H4 (cell line): ENCODE results near the gene CANT1. TPM values are rescaled to one million over a fixed set of nuclear protein-coding genes. Genes with fewer than 3 reads are reported as not detected.
"Not testable (repeated sequence)": the region's sequence is repeated elsewhere in the genome, so short reads cannot be mapped to it uniquely, and the experiment has no call there.

Experiments used
- DNase-seq: peaks from one replicate; pipeline ENCODE4 v3.0.0-alpha.2; 2015; ENCODE audit warnings: low spot score
- total RNA-seq: library from RNA; depleted of rRNA; stranded (reverse); fragments of >200 nt; shearing (Covaris generic); gene quantifications from 2 replicates; pipeline ENCODE4 v1.2.3, GENCODE V29; 2014; rRNA removed

Gene CANT1
- total RNA-seq, 1 experiment from 2014 or later, result 56.9 TPM

DNA sequence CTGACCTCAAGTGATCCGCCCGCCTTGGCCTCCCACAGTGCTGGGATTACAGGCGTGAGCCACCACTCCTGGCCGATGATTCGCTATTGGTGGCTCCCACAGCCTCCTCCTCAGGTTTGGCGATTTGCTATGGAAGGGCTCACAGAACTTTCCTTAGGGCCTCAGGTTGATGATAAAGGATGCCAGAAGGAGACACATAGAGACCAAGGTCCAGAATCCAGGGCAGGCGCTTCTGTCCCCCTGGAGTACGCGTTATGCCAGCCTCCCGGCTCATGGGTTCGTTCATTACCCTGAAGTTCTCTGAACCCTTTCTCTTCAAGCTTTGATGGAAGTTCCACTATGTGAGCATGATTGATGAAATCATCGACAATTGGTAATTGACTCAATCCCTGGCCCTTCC lies 49.8 kb downstream of the CANT1 start:
- no peak for DNase-seq

DNA sequence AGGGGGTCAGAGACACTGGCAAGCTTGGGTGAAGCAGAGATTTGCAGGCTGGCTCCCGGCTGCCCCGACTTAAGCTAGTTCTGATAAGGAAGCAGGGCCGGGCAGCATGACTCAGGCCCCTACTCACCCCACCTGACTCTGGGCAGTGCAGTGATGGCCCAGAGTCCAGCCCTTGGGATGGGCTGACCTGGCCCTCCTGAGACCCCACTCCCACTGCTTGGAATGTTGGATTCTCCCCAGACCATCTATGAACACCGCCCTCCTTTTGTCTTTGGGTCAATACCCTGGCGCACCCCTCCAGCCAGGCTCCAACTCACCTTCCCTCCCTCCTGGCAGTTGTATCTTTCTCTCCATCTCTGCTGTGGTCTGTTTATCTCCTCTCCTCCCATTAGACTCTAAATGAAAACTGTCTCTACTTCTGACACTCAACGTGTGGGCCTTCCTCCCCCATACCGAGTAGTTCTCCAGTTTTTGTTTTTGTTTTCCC lies 50.9 kb downstream of the CANT1 start:
- no peak for DNase-seq

DNA sequence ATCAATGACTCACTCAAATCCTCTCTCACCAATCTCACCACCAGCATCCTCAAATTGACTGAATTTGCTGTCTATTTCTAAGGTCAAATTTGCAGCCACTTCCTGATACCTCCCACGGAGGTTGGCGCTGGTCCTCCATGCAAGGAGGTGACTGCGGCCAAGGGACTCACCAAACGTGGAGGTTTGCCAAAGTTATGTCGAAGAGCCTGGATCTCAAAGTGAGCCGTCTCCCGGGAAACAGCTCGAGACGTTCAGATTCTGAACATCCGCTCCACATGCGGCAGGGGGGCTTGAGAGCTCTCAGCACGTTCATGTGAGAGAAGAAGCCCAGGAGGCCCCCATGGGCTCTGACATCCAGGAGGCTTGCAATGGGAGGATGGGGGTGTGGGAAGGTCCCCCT lies 52.4 kb downstream of the CANT1 start:
- DNase-seq, result no peak

DNA sequence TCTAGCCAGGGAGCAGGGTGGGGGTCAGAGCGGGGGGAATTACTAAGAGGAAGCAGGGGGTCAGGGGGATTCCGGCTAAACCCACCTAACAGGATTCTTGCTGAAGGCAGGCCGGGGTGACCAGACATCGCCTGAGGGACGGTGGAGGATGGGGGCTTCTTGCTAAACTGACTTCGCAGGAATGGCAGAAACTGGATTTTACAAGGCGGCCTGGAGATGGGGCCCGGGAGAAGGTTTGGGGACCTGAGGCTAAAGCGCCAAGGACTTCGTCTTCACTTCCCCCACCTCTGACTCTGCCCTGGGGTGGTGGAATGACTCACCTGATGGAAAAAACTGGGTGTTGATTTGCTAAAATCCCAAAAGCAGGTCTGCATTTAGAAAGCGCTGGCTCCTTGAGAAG lies 53.3 kb downstream of the CANT1 start:
- no peak for DNase-seq

DNA sequence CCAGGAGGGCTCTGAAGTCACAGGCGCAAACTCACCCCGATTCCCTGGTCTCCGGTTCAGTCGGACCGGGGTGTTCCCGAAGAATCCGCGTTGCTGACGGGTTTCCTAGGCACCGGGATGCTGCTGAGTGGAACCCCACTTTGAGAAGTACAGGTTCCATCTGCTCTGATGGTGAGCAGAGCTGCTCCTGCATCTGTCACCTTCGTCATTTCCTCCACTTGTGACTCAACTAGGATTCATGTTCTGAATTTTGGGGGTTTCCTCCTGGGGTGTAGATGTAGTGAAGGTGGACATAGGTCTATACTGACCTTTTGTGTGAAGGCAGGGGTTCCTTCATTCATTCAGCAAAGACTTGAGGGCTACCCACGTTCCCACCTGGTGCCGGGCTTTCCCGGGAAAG lies 54.9 kb downstream of the CANT1 start:
- no peak for DNase-seq

DNA sequence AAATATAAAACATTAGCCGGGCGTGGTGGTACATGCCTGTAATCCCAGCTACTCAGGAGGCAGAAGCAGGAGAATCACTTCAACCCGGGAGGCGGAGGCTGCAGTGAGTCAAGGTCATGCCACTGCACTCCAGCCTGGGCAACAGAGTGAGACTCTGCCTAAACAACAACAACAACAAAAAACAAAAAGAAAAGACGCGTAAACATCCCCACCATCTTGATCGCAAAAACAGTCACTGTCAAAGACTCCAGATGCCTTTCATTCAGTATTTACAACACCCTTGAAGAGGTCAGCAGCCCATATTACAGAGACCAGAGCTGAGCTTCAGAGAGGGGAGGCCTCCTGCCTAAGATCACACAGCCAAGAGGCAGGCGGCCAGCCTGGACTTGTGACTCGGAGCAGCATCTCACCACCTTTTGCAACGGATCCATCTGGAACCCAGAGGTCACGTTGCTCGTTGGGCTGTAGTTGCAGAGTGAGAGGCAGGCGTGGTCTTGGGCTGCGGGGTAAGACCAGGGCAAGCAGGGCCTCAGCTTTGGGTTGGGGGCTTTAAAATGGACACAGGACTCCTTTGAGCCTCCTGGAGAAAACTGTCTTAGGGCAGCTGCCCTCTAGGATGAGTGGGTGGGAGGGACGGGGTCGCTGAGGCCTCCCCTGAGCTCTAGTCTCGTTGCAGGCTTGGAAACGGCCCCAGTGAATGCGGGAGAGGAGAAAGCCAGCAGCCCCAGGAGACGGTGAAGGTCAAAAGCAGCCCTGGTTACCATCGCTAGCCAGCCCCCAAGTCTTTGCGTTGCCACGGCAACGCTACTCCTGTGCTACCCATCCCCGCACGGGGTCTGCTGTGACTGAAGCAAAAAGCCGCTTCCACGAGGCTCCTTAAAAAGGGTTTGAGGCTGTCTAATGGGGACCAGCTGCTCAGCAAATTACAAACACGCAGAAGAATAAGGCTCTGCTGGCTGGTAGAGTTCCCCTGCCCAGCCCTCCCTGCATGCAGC lies 55.9 kb downstream of the CANT1 start:
- DNase-seq, result no peak

DNA sequence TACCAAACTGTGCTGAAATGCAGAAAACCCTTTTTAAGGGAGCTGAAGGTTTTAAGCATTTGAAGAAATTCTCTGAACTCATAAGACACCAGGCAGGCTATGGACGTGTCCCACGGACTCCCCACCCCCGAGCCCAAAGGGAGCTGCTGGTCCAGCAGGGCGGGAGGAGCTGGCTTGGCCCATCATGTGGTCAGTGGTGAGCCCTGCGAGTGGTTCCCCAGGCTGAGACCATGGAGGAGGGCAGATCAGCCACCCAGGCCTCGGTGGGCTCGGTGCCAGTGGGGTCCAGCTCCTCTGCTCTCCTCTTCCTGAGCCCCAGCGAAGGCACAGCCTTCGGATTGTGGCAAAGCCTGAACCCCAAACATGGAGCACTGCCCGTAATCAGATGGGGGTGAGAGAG lies 56.9 kb downstream of the CANT1 start:
- no peak for DNase-seq

DNA sequence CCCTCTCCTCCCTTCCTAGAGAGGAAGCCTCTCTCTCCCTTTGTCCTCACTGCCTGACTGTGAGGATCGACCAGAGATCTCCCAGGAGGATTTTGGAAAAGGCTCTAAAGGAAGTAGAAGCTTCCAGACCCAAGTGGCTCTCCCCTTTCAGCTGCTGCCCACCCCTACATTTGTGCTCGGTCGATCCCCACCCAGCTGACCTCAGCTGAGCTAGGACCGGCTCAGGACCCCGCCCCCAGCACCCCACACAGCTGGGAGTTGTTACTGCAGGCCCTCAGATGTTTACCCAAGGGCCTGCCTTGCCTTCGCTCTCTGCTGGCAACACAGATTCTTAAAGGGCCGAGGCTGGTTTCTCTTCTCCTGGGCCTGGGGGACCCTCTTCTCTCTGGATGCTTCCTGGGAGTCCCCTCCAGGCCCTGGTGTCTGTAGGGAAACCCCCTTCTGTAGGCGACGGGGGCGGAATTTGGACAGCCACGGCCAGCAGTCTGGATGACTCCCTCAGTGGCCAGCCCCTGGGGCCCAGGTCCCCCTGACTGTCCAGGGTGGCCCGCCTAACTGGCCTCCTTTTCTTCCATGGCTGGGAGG lies 57.5 kb downstream of the CANT1 start:
- DNase-seq, result no peak

DNA sequence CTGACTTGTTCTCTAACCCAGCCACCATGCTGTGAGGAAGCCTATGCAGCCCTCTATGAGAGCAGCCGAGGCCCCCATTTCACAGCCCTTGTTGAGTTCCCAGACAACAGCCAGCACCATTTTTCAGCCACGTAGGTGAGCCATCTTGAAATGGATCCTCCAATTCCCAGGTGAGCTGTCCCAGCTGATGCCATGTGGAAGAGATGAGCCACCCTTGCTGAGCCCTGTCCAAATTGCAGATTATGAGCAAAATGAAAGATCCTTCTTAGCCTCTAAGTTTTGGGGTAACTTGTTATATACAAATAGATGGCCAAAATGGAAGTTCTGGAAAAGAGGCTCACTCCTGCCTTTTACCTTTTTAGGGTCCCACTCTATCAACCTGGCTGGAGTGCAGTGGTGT lies 58.7 kb downstream of the CANT1 start:
- DNase-seq, result no peak

DNA sequence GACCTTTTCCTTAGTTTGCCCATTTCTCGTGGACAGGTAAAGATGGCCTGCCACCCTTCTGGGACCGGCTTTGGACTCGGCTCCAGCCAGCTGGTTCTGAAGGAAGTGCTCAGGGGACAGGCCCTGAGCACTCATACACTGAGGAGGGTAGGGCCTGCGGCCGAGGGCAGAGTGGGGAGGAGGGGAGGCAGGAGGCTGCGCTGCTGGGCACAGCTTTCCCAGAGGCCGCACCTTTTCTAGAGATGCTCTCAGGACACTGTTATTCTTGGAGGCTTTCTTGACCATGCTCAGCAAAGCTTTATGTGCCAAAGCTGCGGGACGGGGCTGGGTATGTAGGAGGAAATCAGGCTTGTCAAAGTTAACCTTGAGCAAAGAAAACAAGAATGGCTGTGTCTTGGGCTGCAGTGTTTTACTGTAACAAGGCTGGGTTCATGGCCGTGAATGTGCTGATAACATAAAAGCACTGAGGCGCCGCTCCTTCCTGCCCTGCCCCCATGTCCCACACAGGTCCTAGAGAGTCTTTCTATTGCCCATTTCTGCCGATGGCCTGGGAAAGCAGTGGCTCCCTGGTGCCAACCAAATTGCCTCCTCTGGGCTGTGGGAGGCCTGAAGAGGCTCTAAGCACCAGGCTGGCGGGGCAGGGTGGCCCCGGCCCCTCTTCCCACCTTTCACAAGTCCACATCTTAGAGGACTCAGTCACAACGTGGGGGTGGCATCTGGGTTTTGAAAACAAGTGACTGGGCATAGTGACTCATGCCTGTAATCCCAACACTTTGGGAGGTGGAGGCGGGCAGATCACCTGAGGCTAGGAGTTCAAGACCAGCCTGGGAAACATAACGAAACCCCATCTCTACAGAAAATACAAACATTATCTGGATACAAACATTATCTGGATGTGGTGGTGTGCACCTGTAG lies 62.1 kb downstream of the CANT1 start:
- no peak for DNase-seq

DNA sequence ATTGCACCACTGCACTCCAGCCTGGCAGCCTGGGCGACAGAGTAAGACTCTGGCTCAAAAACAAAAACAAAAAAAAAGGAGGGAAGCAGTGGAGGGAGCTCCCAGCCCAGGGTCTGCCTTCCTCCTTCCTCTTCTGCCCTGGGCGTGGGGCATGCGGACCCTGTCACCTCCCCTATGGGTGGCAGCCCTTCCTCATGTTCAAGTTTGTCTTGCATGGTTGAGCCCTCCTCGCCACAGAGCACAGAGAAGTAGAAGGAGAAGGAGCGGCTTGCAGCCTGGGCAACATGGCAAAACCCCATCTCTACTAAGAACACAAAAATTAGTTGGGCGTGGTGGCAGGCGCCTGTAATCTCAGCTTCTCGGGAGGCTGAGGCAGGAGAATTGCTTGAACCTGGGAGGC lies 62.9 kb downstream of the CANT1 start:
- DNase-seq, result no peak

DNA sequence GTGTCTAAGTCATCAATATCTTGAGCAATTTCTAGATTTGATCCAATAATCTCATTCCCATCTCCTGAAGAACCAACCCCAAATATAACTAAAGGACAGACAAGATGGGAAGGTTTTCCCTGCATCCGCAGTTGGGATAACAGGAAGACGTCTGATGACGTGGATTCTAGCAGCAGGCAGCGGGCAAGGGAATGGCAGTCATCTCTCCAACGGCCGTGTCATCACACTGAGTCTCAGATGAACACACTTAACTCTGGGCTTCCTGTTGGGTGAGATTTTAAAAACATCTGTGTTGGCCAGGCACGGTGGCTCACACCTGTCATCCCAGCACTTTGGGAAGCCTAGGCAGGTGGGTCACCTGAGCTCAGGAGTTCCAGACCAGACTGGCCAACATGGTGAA lies 63.4 kb downstream of the CANT1 start:
- DNase-seq, result no peak

DNA sequence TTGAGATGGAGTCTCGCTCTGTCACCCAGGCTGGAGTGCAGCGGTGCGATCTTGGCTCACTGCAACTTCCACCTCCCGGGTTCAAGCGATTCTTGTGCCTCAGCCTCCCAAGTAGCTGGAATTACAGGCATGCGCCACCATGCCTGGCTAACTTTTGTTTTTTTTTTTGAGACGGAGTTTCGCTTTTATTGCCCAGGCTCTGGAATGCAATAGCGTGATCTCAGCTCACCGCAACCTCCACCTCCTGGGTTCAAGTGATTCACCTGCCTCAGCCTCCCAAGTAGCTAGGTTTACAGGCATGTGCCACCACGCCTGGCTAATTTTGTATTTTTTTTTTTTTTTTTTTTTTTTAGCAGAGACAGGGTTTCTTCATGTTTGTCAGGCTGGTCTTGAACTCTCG lies 64.1 kb downstream of the CANT1 start:
- DNase-seq, result not testable (repeated sequence)

DNA sequence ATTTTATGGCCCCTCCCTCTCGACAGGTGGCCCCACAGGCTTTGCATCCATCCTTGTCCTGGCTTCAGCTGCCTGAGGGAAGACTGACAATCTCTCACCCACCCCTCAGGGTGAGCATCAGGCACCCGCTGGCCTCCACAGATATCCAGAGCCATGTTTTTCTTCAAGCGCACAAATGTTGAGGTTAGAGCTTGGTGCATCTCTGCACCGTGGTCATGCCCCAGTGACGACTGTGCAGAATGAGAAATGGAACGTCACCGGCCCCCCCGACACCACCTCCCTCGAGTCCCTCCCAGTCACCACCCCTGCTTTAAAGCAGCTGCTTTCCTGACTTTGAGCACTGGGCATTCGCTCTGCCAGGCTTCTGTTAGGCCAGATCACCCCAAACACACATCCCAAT lies 64.6 kb downstream of the CANT1 start:
- DNase-seq, result no peak

DNA sequence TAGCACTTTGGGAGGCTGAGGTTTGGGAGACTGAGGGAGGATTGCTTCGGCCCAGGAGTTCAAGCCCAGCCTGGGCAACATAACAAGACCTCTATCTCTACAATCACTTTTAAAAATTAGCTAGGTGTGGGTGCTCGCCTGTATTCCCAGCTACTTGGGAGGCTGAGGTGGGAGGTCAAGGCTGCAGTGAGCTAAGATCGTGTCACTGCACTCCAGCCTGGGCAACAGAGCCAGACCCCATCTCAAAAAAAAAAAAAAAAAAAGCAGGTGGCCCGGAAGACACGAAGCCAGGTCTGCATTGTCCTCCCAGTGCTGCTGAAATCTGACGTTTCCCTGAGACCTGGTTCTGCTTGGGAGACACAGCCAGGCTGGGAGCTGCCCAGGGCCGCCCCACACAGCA lies 65.5 kb downstream of the CANT1 start:
- DNase-seq, result no peak

Other genes with a start within 250 kb of the CANT1 start
- gene CYTH1, start 227.5 kb downstream of the CANT1 start, total RNA-seq, result 8.0 and 9.7 TPM in 2 replicates
- gene USP36, start 168.9 kb downstream of the CANT1 start, total RNA-seq, result 14.3 and 20.4 TPM in 2 replicates
- gene CEP295NL, start 106.6 kb downstream of the CANT1 start, total RNA-seq, result not detected in 2 replicates
- 59.0 and 73.3 TPM in 2 replicates for gene TIMP2, start 84.4 kb downstream of the CANT1 start, total RNA-seq
- gene LGALS3BP, start 29.8 kb downstream of the CANT1 start, total RNA-seq, result 742 and 897 TPM in 2 replicates
- gene C1QTNF1, start 14.4 kb upstream of the CANT1 start, total RNA-seq, result 0.56 and 2.6 TPM in 2 replicates
- 4.3 and 6.9 TPM in 2 replicates for gene ENGASE, start 65.1 kb upstream of the CANT1 start, total RNA-seq